GM18499 (cell line): ENCODE data around the gene ZC3H7B.

Source experiments
- ATAC-seq: cut with Tn5 transposase; IDR thresholded peaks from one replicate; pipeline ENCODE4 v1.9.1; 2021; ENCODE audit warnings: moderate number of reproducible peaks; ENCODE audit not compliant: insufficient read depth, unreplicated experiment

Gene ZC3H7B

GRCh38 chr22:41350087-41350486 is 48.8 kb downstream of the ZC3H7B start:
- no peak for ATAC-seq

GRCh38 chr22:41351011-41351410 is 49.7 kb downstream of the ZC3H7B start:
- ATAC-seq, result no peak

DNA sequence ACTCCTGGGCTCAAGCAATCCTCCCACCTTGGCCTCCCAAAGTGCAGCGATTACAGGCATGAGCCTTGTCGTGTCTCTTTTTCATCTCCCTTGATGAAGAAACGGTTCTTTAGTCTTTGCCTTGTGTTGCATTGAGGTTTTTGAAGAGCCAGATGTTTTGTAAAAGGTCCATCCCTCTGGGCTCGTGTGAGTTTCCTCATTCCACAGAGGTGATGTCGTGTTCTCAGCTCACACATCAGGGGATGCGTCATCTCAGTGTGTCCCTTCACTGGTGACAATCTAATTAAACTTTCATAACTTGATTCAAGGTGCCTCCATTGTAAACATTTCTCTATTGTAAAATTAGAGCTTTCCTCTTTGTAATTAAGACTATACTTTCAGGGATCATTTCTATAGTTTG is 50.7 kb downstream of the ZC3H7B start:
- no peak for ATAC-seq

- no peak for ATAC-seq
Measured at GRCh38 chr22:41353862-41354575, 52.7 kb downstream of the ZC3H7B start.

- ATAC-seq, result no peak
Measured at GRCh38 chr22:41354979-41355378, 53.7 kb downstream of the ZC3H7B start.

DNA sequence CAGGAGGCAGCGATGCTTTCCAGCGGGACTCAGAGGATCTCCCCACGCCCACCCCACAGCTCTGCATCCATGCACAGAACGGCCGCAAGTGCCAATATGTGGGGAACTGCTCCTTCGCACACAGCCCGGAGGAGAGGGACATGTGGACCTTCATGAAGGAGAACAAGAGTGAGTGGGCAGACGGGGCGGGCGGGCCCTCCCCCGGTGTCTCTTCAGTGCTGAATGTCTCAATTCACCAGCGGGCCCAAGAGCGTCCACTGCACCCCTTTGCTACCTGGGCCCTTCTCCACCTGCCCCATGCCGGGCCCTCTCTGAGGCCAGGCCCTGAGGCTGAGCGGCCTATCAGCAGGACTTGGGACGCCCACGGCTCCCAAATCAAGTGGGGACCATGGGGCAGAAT is 54.6 kb downstream of the ZC3H7B start:
- no peak for ATAC-seq

GRCh38 chr22:41356430-41357028 is 55.2 kb downstream of the ZC3H7B start:
- ATAC-seq, result no peak

DNA sequence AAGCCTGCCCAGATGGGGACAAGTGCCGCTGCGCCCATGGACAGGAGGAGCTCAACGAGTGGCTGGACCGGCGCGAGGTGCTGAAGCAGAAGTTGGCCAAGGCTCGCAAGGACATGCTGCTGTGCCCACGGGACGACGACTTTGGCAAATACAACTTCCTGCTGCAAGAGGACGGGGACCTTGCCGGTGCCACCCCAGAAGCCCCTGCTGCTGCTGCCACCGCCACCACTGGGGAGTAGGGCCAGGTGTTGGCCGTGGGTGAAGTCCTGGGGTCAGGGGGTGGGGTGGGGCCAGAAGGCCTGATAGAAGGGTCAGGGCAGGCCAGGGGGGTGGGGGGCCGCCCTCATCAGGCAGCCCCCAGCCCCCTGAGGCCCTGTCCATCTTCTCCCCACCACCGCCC is 55.9 kb downstream of the ZC3H7B start:
- no peak for ATAC-seq

DNA sequence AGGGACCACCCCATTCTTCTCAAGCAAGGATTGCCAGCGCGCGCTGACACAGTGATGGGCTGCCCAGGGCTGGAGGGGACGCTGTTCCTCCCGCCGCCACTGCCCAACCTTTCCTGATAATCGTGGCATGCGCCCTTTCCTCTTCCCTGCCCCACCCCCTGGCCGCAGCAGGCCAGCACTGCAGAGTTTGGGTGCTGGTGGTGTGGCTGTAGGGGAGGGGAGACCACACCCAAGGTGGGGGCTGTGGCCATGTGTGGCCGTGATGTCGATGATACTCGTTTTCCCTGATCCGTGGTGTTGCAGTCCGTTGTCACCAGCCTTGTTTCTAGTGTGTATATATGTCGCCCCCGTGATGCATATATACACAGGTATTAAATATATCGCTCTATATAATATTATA is 57.6 kb downstream of the ZC3H7B start:
- no peak for ATAC-seq

DNA sequence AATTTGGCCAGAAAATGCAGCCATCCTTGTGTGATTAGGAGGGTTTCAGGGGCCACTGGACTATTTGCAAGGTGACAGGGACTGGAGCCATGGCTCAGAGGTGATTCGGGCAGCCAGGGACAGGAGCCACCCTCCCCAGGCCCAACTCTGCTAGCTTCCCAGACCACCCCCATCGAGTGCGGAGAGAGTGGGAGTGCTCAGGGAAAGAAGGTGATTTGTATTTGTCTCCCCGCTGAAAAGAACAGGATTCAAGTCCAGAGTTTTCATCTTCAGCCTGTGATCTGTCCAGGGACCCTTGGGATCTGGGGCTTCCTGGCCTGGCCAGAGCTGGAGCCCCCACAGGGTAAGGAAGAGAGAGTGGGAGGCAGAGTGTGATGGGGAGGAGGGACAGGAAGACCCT is 58.1 kb downstream of the ZC3H7B start:
- no peak for ATAC-seq

DNA sequence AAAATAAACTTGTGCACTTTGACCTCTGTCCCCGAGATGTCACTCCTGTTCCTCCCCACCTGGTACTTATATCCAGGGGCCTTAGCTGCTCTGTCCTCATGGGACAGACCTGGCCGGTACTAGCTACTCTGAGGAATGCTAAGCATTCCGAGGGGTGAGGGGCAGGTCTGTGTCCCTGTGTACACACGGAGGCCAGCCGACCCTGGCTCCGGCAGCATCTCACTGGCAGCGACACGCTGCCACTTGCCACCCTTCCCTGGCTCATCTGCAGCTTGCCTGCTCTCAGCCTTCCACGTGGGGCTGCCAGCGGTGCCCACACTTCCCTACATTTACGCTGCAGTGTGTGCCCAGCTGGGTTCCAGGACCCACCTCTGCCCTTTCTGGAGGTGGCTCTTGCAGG is 58.8 kb downstream of the ZC3H7B start:
- no peak for ATAC-seq

GRCh38 chr22:41361716-41362310 is 60.5 kb downstream of the ZC3H7B start:
- ATAC-seq, result no peak

DNA sequence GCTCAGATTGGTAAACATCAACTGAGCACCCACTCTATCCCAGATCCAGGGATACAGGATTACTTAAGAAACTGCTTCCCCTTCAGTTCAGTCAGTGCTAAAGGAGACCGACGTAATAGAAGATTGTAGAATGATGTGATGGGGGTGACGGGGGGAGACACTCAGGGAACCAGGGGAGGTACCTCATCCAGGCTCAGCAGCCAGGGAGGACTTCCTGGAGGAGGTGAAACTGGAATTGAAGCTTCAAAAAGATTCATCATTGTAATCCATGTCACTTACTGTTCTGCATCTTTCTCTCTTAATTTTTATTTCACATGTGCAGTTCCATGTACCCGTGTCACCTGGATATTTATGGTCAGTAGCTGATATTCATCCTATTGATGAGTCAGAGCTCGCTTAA is 61.3 kb downstream of the ZC3H7B start:
- no peak for ATAC-seq

DNA sequence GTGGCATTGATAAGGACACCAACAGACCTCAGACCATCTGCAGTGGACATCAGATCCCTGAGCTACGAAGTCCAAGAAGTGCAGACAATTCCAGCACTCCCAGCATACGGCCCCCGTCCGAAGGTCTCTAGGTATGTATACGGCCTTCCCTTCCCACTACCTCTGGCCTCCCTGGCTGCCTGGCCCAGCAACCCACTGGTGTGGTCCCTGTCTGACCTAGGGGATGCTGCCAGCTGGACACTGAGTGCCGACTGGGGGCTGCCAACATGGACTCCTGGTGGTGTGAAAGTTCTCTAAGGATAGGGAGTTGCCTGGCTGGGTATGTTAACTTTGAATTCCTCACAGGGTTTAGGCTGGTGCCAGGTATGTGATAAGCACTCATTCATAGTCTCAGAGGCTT is 62.9 kb downstream of the ZC3H7B start:
- ATAC-seq, result no peak

DNA sequence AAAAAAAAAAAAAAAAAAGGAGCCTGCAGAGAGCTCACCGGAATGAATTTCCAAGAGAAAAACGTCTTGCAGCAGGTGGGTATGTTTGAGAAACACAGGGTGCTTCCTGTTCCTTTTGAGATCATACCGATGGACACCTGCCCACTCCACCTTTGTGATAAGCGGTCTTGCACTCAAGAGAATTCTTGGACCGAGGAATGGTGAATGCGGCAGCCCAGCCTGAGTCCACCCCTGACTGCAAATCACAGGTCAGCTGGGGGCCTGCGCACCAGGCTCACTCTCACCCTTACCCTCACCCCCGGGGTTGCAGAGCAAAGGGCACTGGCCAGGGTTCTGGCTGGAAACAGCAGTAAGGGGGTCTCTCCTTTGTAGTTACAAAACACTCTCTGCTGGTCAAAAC is 63.6 kb downstream of the ZC3H7B start:
- ATAC-seq, result no peak

DNA sequence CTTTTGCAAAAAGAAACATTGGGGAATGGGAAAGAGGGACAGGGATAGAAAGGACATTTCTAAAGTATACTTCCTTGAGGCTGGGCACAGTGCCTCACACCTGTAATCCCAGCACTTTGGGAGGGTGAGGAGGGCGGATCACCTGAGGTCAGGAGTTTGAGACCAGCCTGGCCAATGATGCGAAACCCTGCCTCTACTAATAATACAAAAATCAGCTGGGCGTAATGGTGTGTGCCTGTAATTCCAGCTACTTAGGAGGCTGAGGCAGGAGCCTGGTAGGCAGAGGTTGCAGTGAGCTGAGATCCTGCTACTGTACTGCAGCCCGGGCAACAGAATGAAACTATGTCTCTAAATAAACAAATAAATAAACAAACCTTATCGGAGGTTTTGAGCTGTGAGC is 64.1 kb downstream of the ZC3H7B start:
- no peak for ATAC-seq

DNA sequence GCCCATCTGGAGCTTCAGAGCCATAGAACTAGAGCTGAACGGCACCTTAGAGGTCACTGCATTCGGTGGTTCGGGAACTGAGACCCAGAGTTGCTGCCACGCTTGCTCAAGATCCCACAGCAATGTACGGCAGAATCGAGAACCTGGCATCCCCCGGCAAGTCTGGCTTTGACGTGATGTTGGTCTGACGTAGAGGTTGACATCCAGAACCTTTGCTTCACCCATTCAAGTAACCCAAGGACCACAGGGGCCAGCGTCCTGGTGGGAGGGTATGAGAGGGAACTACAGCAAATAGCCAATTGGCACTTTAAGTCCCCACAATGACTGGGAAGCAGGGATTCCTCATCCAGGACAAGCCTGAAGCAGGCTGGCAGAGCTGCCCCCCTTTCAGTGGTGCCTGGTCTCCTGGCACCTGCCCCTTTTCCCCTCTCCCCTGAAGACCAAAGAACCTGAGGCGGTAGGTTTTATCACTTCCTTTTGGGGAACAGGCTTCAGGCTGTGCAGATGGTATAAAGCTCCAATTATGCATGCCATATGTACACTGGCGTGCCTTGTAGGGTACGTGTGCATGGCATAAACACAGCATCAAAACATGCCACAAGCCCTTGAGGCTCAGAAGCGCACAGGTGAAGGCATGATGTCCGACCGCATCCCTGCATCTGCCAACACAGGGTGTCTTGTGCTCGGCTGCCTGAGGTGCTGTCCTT is 65.2 kb downstream of the ZC3H7B start:
- no peak for ATAC-seq

DNA sequence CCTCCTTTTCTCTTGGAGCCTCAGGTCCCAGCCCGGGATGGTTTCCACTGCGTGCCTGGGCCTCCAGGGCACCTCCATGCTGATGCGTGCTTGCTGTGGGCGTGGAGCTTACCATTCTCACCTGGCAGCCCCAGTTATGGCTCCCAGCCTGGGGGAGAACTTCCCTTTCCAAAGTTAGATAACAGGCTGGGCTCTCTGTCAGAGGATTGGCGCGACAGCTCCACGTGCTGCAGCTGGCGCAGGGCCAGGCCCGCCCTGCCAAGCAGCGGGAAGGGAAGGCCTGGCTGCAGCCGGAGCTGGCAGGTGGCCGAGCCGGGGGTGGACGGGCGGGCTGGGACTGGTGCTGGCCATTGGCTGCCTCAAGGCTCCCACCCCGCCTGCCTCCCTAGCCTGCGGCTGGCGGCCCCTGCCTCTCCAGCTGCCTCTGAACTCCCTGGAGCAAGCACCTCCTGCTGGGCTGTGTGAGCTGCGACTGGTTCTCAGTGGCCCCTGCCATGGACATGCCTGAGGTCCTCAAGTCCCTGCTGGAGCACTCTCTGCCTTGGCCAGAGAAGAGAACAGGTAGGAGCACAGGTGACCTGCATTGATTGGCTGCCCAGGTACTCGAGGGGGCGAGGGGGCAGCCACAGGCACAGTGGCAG is 65.8 kb downstream of the ZC3H7B start:
- ATAC-seq, result no peak

DNA sequence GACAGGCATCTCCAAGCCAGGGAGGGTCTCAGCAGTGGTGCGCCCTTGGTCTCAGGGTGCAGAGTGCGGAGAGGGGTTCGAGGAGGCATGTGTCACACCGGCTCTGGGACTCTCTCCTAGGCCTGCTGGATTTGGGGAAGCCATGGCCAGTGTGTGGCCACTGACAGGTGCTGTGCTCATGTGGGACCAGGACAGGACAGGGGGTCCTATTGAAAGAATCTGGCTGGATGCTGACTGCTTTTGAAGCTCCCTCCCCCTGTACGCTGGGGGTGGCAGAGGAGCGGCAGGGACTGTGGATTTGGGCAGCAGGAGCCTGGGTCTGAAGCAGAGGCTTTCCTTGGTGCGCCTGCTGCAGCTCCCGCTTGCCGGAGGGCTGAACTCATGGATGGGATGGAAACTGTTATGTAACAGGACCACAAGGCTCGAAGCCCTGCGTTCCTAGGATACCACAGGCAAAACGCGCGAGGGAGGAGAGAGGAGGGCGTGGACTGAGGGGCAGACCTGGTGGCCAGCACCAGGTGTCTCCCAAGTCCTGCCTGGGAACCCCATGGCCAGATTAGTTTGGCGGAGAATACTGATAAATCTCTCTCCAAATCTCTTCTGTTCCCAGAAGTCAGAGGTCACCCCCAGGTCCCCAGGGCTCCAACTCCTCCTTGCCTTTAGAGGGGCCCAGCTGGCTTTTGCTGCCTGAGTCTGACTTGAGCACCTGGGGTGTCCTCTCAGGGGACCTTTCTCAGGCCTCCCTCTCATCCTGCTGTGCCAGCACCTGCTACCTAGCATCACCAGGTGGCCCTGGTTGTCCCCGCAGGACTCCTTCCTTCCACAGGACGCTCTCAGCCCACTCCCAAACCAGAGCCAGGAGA is 66.6 kb downstream of the ZC3H7B start:
- ATAC-seq, result no peak
